ENCODE data around the gene UGT1A3. TPM values are rescaled to one million over a fixed set of nuclear protein-coding genes. Genes with fewer than 3 reads are reported as not detected.

The UGT1A3 gene
- total and polyA plus RNA-seq, 10 of the 15 experiments (the other 5 are each of a cell fraction or from before 2014, with no cell fraction given): not detected

DNA sequence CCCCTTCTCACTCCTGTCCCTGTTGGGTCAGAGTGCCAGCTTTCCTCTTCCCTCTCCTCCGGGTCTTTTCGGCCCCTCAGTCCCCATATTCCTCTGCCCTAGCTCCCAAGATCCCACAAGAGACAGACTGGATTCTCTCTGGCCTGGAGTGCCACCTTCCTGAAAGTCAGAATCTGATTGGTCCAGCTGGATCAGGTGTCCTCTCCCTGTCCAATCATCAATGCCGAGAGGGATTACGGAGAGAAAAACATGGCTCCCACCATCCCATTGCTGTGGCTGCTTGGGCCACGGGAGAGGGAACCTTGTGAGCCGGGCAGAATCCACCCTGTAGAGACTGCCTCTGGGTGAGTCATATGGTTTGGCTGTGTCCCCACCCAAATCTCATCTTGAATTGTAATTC, 46.6 kb downstream of the UGT1A3 start:
- 35% methylated on average over 6 of the region's 6 CpGs for WGBS (ENCODE audit: insufficient coverage, insufficient replicate concordance, low lambda C conversion rate, missing lambda C conversion rate)
- intact Hi-C loops (cut with micrococcal nuclease; ENCODE audit: unreplicated experiment) (no loop called here), in situ Hi-C loops (cut with MboI) (no loop called here)

More for the DNA sequence above, 46.6 kb downstream of the UGT1A3 start:
- Histone ChIP-seq H3K79me2 (ENCODE audit: control insufficient read depth, insufficient read depth, low read length) (no peaks in the 10 kb centered on the region), H3K27ac (ENCODE audit: control insufficient read depth, insufficient read depth) (no peak overlapping the region), H3K9ac (ENCODE audit: control insufficient read depth, insufficient read depth, low read length) (no peak overlapping the region), H3K4me2 (ENCODE audit: control insufficient read depth, insufficient read depth) (no peak overlapping the region), H3K4me3 (no peak overlapping the region), H4K20me1 (ENCODE audit: control insufficient read depth, insufficient read depth) (no peaks in the 10 kb centered on the region), H3K9me3 (replicated peaks; ENCODE audit: control insufficient read depth, insufficient read depth, low read length) (no peaks in the 10 kb centered on the region; the same call in 2 of the 3 replicates), H2AFZ (ENCODE audit: control insufficient read depth, low read depth, low read length) (no peak overlapping the region), H3K36me3 (ENCODE audit: control insufficient read depth in 2 of 2, insufficient read depth in 2 of 2, low read length in 1 of 2) (no peaks in the 10 kb centered on the region), H3K27me3 (replicated peaks in 1 of 2; ENCODE audit: control insufficient read depth in 2 of 2, insufficient read depth in 2 of 2, low read length in 1 of 2) (no peaks in the 10 kb centered on the region), H3K4me1 (ENCODE audit: control insufficient read depth, insufficient read depth, low read length) (no peaks in the 10 kb centered on the region)
- TF ChIP-seq RB1 (IDR thresholded peaks at IDR 0.05; ENCODE audit: borderline replicate concordance) (no peak), ZNF384 (IDR thresholded peaks at IDR 0.05; ENCODE audit: borderline replicate concordance, low read depth, low read length) (no peak), SIN3A (IDR thresholded peaks at IDR 0.05; ENCODE audit: low read depth, low read length) (no peak), CHD1 (IDR thresholded peaks at IDR 0.05; ENCODE audit: low read depth, low read length) (no peak), MTA2 (IDR thresholded peaks at IDR 0.05; ENCODE audit: low read depth) (no peak), RUNX3 (IDR thresholded peaks at IDR 0.05; ENCODE audit: low read length) (no peak), POU2F2 (IDR thresholded peaks at IDR 0.05; ENCODE audit: borderline replicate concordance, low read depth, low read length) (no peak), STAT1 (conservative IDR thresholded peaks at IDR 0.05) (no peak), FOXM1 (IDR thresholded peaks at IDR 0.05; ENCODE audit: low read depth, low read length) (no peak), CREB1 (IDR thresholded peaks at IDR 0.05; ENCODE audit: low read depth) (no peak), MTA3 (IDR thresholded peaks at IDR 0.05; ENCODE audit: borderline replicate concordance, low read length) (no peak)
- TF ChIP-seq, protein P1, sequence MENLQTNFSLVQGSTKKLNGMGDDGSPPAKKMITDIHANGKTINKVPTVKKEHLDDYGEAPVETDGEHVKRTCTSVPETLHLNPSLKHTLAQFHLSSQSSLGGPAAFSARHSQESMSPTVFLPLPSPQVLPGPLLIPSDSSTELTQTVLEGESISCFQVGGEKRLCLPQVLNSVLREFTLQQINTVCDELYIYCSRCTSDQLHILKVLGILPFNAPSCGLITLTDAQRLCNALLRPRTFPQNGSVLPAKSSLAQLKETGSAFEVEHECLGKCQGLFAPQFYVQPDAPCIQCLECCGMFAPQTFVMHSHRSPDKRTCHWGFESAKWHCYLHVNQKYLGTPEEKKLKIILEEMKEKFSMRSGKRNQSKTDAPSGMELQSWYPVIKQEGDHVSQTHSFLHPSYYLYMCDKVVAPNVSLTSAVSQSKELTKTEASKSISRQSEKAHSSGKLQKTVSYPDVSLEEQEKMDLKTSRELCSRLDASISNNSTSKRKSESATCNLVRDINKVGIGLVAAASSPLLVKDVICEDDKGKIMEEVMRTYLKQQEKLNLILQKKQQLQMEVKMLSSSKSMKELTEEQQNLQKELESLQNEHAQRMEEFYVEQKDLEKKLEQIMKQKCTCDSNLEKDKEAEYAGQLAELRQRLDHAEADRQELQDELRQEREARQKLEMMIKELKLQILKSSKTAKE (IDR thresholded peaks at IDR 0.05; ENCODE audit: low read depth, poor library complexity, severe bottlenecking): no peak
- ChIA-PET CTCF (no interaction called here), RAD21 (ENCODE audit: unreplicated experiment) (no interaction called here), SMC1A (ENCODE audit: uncharacterized antibody, unreplicated experiment) (no interaction called here), POLR2A (no interaction called here)
- FAIRE-seq: no peak
- BruUV-seq (replicated peaks): no TSS peak
- DNase-seq (ENCODE audit: low read depth, low spot score): no peak
- no peak for ATAC-seq

All from GM12878 (cell line).